GM19099 (cell line): ENCODE measurements around the gene TGFBR2.

Source experiments
- POLR2A ChIP-seq: IDR thresholded peaks from 3 replicates; pipeline ENCODE4 v1.6.1; 2011; ENCODE audit warnings: low read depth; ENCODE audit not compliant: insufficient read length; ENCODE audit errors: extremely low read depth

Gene TGFBR2

GRCh38 chr3:30663533-30664241, 57.3 kb downstream of the TGFBR2 start:
- no peak for TF ChIP-seq POLR2A

DNA sequence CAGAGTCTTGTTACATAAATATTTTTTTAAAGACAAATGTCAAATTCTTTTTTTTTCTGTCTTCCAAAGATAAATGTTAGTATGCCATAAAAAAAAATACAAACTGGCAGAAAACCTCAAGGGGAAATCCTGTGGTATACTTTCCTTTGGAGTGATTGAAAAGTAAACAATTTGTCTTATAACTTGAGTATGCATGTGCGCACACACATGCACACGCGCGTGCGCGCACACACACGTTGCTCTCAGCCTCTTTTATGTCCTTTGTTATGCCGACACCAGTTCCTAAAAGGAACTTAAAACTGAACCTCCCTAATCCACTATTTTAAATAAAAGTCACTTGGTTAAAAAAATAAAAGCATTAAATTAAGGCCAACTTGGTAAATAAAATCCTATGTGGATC, 58.1 kb downstream of the TGFBR2 start:
- TF ChIP-seq POLR2A = no peak

DNA sequence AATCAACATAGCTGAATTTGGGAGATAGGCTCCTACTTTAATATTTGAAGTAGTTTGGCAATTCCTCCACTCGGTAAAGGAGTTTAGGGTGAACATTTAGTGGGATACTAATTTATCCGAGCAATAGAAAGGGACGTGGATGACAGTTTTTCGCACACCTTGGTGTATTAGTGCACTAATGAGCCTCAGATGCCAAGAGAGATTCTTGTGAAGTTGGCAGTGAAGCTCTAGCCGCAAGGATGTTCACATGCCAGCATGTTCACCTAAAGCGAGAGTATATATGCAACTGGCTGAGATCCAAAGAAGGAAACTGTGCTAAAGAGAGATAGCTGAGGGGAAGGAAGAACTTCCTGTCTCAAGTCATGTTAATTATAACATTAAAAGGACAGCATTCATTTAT, 58.5 kb downstream of the TGFBR2 start:
- no peak for TF ChIP-seq POLR2A

DNA sequence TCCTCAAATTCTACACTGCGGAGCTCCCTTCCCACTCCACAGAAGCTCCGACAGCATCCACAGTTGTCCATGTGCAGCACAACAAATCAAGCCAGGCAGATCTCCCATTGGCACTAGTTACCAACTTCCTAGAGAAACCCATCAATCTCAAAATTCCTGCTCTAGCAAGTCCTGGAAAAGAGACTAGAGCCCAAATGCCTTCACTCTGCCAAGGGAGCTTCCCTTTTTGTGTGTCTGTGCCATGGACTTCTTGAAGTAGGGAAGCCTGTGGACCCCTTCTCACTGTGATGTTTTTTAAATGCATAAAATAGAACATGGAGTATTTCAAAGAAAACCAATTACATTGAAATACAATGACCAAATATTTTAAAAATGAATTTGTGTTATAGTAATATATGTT, 59.1 kb downstream of the TGFBR2 start:
- TF ChIP-seq POLR2A = no peak

DNA sequence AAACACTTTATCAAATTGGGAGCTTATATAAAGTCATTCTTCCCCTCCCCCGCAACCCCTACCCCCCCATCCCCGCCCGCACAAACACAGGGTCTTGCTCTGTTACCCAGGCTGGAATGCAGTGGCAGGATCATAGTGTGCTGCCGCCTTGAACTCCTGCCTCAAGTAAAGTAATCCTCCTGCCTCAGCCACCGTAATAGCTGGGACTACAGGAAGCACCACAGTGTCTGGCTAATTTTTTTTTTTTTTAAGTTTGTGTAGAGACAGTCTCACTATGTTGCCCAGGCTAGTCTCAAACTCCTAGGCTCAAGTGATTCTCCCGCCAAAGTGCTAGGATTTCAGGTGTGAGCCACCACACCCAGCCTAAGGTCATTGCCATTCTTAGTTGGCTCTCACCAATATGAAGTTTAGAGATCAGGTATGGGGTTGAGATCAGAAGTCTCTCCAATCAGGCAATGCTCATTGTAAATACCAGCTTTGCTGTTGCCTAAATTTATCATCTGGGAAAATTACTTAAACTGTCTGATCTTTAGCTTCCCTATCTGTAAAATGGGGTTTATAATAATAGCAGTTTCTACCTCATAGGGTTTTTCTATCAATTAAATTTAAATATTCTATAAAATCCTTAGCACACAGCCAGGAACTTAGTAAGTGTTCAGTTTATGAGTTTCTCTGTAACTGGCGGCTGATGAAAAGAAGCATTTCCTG, 60.3 kb downstream of the TGFBR2 start:
- TF ChIP-seq POLR2A = no peak

DNA sequence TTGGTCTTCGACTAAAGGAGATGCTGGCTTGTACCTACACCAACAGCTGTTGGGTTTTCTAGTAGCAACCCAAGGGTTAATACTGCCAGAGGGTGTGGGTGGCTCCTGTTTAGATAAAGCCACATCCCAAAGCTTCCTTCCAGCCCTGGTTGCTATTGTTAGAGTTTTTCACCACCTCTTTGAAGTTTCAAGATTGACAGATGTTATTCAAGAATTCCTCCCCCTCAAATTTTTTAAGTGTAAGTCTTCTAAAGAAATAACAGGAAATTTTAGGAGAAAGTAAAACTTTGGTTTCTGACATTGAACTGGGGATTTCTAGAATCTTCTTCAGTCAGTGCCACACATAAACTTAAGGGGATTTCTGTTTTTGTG, 60.9 kb downstream of the TGFBR2 start:
- no peak for TF ChIP-seq POLR2A

DNA sequence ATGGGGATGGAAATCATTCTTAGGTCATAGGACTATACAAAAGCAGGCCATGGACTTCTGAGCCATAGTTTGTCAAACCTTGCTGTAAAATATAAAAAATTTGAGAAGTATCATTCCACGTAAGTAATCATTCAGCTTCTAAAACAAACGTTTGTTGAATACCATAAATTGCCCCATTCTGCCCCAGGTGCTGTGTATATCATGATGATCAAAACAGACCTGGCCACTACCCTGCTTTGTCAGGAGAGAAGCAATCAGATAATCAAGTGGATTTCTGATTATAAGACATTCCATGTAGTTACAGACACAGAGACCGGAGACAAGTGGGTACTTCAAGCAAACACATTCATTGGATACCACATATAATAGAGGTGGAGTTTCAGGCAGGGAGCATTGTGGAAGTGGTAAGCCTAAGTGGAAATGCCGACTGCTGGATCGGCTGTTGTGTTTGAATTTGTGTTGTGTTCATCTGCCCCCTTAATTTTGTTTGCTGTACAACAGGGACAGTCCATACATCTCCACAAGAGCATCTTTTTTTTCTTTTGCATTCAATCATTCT, 61.7 kb downstream of the TGFBR2 start:
- TF ChIP-seq POLR2A = no peak

- TF ChIP-seq POLR2A = no peak
These were observed 63.9 kb downstream of the TGFBR2 start for GRCh38 chr3:30670292-30670691.

GRCh38 chr3:30671527-30672286, 65.3 kb downstream of the TGFBR2 start:
- no peak for TF ChIP-seq POLR2A

DNA sequence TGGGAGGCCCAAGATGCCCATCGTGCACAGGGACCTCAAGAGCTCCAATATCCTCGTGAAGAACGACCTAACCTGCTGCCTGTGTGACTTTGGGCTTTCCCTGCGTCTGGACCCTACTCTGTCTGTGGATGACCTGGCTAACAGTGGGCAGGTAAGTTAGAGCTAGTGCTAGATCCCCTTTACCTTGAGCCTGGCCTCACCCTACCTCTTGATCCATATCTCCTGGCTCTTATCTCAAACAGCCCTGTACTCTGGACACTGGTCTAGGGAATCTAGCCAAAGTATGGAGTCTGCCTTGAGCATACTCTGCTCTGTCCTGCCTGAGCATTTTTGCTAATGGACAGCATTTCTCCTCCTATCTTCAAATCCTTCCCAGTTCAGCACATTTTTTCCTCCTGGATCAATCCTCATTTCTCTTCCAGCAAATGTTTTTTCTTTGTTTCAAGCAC, 65.9 kb downstream of the TGFBR2 start:
- no peak for TF ChIP-seq POLR2A

DNA sequence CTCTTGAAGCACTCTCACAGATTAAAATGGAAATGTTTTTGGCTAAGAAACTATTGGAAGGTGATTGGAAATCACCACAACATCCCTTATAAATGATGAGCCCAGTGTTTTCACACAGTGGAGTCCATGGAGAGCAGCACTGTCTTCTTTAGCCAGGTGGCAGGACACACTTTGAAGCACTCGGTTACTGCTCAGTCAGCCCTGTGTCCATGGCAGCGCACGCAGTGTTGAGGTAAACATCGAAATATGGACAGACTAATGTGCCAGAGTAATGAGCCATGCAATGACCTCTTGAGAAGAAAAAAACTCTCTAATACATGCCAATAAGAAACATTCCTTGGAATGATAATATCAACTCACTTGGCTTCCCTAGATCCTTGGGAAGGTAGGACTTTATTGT, 66.6 kb downstream of the TGFBR2 start:
- TF ChIP-seq POLR2A = no peak

DNA sequence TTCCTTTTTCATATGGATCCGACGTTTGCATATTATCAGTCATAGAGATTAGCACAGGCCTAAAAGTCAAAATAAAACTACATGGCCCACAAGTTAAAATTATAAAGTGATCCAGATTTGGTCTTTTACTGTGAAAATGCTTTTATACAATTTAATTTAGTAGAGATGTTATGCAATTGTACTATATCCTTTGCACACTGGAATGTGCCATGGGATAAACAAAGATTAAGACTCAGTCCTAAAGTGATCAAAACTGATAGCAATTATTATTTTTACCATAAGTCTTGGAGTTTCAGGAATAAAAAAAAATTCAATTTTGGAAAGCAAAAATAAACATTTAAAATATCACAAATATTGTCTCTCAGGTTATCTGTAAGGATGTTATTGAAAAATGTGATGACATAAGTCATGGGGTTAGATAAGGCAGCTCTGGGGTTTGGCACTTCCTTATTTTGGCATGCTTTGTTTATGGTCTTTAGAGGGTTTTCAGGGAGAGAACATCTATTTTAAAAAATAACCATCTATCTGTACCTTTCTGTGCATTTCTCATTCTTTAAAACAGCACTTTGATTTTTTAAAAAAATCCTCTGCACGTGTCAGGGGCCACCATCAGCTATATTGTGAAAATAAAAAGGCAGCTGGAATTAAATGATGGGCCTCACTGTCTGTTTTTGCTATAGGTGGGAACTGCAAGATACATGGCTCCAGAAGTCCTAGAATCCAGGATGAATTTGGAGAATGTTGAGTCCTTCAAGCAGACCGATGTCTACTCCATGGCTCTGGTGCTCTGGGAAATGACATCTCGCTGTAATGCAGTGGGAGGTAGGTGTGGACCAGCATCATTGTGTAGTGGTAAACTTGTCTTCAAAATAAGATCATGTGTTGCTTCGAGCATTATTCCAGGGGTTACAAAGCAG, 67.3 kb downstream of the TGFBR2 start:
- TF ChIP-seq POLR2A = no peak

DNA sequence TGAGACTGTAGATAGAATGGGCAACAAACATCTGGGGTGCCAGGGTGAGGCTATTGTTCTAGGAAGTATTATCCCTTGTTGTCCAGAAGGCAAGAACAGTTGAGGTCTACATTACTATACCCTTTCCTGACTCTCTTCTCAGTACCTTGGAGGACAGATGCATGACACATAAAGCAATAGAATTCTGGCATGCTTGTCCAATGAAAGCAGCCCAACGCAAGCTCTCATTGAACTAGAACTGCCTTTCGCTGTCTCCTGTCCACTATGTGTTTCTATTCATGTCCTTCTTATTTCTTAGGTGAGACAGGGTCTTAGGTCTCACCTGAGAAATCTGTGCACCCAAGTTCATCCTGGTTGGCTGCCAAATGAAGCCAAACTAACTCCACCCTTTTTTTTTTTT, 68.6 kb downstream of the TGFBR2 start:
- no peak for TF ChIP-seq POLR2A

DNA sequence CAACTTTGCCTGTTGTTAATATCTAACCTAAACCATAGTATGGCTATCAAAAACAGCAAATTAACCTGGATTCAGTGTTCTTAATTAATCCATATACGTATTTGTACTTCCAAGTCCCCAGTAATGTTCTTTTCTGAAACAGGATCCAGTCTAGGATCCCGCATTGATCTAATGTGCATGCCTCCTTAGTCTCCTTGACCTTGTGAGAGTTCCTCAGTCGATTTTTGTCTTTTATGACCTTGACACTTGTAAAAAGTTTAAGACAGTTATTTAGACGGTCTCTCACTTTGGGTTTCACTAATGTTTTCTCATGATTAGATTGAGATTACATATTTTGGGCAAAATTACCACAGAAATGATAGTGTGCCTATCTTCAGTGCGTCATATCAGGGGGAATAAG, 69.4 kb downstream of the TGFBR2 start:
- TF ChIP-seq POLR2A = no peak

DNA sequence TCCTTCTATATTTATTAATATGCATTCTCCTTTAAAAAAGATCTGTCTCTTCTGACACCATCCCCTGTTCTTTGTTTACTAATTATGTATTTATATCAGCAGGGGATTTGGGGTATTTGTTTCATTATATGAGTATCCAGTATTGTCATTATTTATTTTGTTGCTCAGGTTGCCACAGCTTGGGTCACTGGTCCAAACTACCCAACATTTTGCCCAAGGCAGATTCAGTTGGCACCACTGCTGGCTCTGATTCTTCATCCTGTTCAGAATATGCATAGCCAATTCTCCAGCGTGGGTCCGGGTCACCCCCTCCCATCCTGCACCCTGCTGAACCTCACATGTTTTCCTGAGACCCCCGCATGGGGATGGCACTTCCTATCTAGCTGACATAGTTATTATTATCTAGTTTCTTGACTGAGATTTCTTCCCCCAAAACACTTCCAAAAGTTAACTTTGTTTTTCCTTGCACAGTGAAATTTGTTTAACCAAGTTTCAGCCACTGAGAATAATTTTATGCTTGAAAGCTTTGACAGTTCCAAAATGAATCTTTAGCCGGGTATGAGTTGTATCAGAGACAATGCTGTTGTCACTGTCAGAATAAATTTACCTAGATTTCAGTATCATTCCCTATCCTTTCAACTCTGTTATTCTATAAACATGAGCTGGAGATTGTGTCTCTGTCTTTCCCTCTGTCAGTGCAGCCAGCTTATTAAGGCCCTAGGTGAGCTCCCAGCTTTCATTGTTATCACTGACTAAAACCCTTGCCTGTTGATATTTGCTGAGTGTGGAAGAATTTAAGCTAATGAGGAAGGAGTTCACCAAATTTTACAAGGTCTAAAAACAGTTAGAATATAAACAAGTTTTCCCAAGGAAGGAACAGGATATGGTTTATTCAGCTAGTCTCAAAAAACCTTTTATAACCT, 70.3 kb downstream of the TGFBR2 start:
- TF ChIP-seq POLR2A = no peak
